Activated CD4-positive, alpha-beta T cell treated with anti-CD3 and anti-CD28 coated beads, Interleukin-2, amount 10 ng/mL, durations not matched to agents 24 days and 14 days (primary cell): ENCODE measurements around the gene RGL3. TPM values are rescaled to one million over a fixed set of nuclear protein-coding genes. Genes with fewer than 3 reads are reported as not detected.
"Not testable (repeated sequence)": the region's sequence is repeated elsewhere in the genome, so short reads cannot be mapped to it uniquely, and the experiment has no call there.

Experiments
- DNase-seq: peaks from one replicate; pipeline ENCODE4 v3.0.0; 2022
- H3K27ac Mint-ChIP-seq: one replicate; pipeline ENCODE4 v1.8.0; 2022; ENCODE audit warnings: mild to moderate bottlenecking, mixed read lengths
- H3K27me3 Mint-ChIP-seq: one replicate; pipeline ENCODE4 v1.8.0; 2022; ENCODE audit warnings: mixed read lengths
- H3K36me3 Mint-ChIP-seq: one replicate; pipeline ENCODE4 v1.8.0; 2022; ENCODE audit warnings: low read depth, mild to moderate bottlenecking, mixed read lengths
- H3K4me1 Mint-ChIP-seq: one replicate; pipeline ENCODE4 v1.8.0; 2021; ENCODE audit warnings: mixed read lengths
- H3K4me3 Mint-ChIP-seq: one replicate; pipeline ENCODE4 v1.8.0; 2022; ENCODE audit warnings: mild to moderate bottlenecking, moderate library complexity, mixed read lengths
- H3K9me3 Mint-ChIP-seq: one replicate; pipeline ENCODE4 v1.8.0; 2021; ENCODE audit warnings: mixed read lengths
- intact Hi-C: fragments of 100-400 bp; cut with micrococcal nuclease; formaldehyde crosslinking; loops from one replicate; pipeline ENCODE4 v1.15.1; 2023
- total RNA-seq: library from RNA; stranded (reverse); gene quantifications from 2 replicates; pipeline ENCODE4 v1.2.3, GENCODE V29; 2022

Gene RGL3
- total RNA-seq, 1 donor from 2014 or later, result not detected

DNA sequence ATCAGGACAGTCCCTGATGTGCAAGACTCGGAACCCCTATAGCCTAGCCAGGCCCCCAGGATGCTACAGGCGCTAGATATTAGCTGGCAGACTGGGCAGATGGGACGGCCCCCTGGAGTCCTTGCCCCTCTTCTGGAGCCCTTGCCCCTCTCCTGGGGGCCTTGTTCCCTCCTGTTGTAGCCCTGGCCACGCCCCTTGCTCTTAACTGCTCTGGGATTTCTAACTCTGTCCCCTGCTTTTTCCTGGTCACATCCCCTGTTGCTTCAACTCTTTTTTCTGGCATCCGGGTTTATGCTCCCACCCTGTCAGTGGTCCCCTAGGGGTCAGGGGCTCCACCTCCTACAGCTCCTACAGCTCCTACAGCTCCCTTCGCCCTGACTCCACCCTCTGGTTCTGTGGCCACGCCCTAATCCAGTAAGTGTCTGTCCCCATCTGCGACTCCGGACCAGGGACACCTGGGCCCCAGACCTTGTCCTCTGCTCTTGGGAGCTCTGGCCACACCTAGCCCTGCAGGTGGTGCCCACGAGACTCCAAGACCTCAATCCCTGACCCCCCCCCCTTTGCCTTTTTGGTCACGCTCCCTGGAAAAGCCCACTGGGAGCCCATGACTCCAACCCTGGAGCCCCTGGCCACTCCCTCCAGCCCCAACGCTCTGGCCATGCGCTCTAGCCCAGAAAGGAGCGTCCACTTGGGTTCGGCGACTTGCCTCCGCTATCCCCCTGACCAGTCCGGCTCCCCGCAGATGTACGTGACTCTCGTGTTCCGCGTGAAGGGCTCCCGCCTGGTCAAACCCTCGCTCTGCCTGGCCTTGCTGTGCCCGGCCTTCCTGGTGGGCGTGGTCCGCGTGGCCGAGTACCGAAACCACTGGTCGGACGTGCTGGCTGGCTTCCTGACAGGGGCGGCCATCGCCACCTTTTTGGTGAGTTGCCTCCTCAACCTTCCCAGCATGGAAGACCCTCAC is 57.1 kb downstream of the RGL3 start:
- intact Hi-C loops, result no loop called here
- Mint-ChIP-seq H3K4me1 (no peaks in the 10 kb centered on the region), H3K9me3 (no peaks in the 10 kb centered on the region), H3K4me3 (no peak overlapping the region), H3K27me3 (peaks cover 2% of the 10 kb centered on the region), H3K27ac (no peak overlapping the region), H3K36me3 (no peaks in the 10 kb centered on the region)
- no peak for DNase-seq

DNA sequence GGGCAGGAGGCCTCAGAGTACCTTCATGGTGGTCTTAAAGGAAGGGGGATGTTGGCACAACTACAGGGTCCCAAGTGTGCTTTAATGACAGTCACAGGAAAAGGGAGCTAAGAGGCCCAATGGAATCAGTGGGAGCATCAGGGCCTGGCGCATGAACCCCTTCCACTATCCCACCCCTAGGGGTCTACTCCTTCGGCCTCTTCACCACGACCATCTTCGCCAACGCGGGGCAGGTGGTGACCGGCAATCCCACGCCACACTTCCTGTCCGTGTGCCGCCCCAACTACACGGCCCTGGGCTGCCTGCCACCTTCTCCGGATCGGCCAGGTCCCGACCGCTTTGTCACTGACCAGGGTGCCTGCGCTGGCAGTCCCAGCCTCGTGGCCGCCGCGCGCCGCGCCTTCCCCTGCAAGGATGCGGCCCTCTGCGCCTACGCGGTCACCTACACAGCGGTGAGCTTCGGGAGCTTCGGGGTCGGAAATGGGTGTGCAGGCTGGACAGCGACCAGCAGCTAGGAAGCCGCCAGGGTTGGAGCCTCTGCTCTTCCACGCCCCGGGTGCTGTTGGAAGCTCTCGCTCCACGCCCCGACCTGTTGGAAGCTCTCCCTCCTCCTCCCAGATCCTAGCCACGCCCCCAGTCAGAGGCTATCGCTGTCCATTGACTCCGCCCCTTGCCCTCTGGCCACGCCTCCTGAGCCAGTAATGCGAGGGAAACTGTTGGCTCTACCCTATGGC is 57.9 kb downstream of the RGL3 start:
- Mint-ChIP-seq H3K27ac (no peak overlapping the region), H3K27me3 (peaks cover 5% of the 10 kb centered on the region), H3K9me3 (no peaks in the 10 kb centered on the region), H3K4me3 (no peak overlapping the region), H3K4me1 (peaks cover under 1% of the 10 kb centered on the region), H3K36me3 (no peaks in the 10 kb centered on the region)
- intact Hi-C loops, result no loop called here
- peak; percentile 66 for DNase-seq

DNA sequence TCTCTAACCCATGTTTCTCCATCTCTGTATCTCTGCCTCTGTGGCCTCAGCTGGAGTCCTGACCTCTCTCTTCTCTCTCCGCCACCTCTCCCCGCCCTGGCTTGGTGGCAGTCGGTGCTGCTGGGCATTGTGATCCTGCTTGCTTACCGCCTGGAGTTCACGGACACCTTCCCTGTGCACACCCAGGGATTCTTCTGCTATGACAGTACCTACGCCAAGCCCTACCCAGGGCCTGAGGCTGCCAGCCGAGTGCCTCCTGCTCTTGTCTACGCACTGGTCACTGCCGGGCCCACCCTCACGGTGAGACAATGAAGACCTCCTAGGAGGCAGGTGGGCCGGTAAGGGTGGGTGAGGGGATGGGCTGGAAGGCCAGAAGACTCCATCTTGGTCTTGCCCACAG is 59.7 kb downstream of the RGL3 start:
- Mint-ChIP-seq H3K4me1 (peaks cover 7% of the 10 kb centered on the region), H3K36me3 (no peaks in the 10 kb centered on the region), H3K27ac (no peak overlapping the region), H3K27me3 (peaks cover 11% of the 10 kb centered on the region), H3K4me3 (no peak overlapping the region), H3K9me3 (no peaks in the 10 kb centered on the region)
- DNase-seq, result no peak
- intact Hi-C loops, result no loop called here

GRCh38 chr19:11356676-11357550 is 62.2 kb downstream of the RGL3 start:
- Mint-ChIP-seq H3K27me3 (peaks cover 11% of the 10 kb centered on the region), H3K4me1 (peaks cover 8% of the 10 kb centered on the region), H3K9me3 (no peaks in the 10 kb centered on the region), H3K27ac (no peak overlapping the region), H3K4me3 (no peak overlapping the region), H3K36me3 (no peaks in the 10 kb centered on the region)
- intact Hi-C loops, result no loop called here
- no peak for DNase-seq

DNA sequence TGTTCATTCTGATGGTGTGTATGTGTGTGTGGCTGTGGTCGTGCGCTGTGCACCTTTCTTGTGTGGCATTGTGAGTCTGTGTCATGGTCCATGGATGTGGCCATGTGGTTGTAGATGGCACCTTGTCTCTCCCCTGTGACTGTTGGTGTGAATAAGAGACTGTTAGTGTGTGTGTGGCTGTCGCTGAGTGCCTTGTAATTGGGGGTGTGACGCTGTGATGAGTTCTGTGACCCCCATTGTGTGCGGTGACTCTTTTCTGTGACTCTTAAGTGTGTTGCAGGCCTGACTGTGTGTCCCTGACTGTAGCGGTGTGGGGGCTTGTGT is 63.1 kb downstream of the RGL3 start:
- H3K27ac Mint-ChIP-seq, result no peak overlapping the region
- intact Hi-C loops, result no loop called here
- no peaks in the 10 kb centered on the region for H3K9me3 Mint-ChIP-seq
- peaks cover 11% of the 10 kb centered on the region for H3K27me3 Mint-ChIP-seq
- H3K36me3 Mint-ChIP-seq, result no peaks in the 10 kb centered on the region
- peak overlapping the region; percentile 68 for H3K4me3 Mint-ChIP-seq
- no peak for DNase-seq
- H3K4me1 Mint-ChIP-seq, result peaks cover 8% of the 10 kb centered on the region

DNA sequence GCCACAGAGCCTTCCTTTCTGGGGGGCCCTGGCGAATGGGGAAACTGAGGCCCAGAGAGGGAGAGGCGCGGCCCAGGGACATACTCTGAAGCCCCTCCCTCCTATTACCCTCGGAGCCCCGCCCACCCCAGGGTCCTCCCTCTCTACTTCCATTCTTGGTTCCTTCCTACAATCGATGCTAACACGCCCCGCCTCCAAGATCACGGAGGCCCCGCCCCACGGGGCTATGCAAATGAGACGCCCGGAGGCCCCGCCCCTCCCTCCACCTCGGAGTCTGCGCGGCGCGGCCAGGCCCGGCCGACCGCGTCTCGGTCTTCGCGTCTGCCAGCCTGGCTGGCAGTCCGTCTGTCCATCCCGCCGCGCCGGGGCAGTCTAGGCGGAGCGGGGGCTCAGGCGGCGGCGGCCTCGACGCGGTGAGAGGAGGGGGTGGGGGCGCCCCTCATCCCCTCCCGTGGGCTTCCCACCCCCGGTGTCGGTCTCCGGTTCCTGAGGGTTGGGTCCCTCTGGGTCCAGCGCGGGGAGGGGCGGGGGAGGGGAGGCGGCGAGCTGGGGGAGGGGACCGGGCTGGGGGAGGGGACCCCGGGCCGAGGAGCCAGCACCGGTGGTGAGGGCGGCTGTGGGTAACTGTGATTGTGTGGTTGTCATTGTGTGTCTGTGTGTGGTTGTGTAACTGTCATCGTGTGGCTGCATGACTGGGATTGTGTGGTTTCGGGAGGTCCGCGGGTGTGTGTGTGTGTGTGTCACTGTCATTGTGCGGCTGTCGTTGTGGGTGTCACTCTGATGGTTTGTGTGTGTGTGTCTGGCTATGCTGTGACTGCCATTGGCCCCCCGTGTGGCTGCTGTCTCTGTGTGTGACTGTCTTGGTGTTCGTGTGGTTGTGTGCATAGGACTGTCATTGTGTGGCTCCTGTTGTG is 63.7 kb downstream of the RGL3 start, which contains the start of gene PLPPR2:
PLPPR2 (plus strand) TSS at position 273 of the 914 bp plus-strand sequence. CDS start 2,242 bp downstream, outside the sequence.
- H3K36me3 Mint-ChIP-seq, result no peaks in the 10 kb centered on the region
- DNase-seq, result peak; percentile 96
- peaks cover 8% of the 10 kb centered on the region for H3K4me1 Mint-ChIP-seq
- intact Hi-C loops, result loop anchor here (1.0 kb wide), 1 partner anchor 9 kb away; the partner anchor contains the start of genes CCDC159 and TMEM205
- peaks cover 11% of the 10 kb centered on the region for H3K27me3 Mint-ChIP-seq
- H3K4me3 Mint-ChIP-seq, result peak within 1 kb of the TSS; percentile 68
- H3K27ac Mint-ChIP-seq, result no peak within 1 kb of the TSS
- no peaks in the 10 kb centered on the region for H3K9me3 Mint-ChIP-seq

DNA sequence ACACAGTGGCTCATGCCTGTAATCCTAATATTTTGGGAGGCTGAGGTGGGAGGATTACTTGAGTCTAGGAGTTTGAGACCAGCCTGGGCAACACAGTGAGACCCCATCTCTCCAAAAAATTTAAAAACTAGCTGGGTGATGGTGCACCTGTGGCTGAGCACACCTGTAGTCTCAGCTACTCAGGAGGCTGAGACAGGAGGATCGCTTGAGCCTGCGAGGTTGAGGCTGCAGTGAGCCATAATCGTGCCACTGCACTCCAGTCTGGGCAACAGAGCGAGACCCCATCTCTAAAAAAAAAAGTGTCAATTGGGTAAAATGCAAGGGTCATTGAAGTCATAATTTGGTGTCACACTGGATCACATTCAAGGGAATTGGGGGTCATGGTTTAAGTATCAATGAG is 65.0 kb downstream of the RGL3 start:
- H3K27me3 Mint-ChIP-seq, H3K36me3 Mint-ChIP-seq, intact Hi-C loops, DNase-seq, H3K4me1 Mint-ChIP-seq, H3K27ac Mint-ChIP-seq, H3K4me3 Mint-ChIP-seq, H3K9me3 Mint-ChIP-seq: not testable (repeated sequence)

DNA sequence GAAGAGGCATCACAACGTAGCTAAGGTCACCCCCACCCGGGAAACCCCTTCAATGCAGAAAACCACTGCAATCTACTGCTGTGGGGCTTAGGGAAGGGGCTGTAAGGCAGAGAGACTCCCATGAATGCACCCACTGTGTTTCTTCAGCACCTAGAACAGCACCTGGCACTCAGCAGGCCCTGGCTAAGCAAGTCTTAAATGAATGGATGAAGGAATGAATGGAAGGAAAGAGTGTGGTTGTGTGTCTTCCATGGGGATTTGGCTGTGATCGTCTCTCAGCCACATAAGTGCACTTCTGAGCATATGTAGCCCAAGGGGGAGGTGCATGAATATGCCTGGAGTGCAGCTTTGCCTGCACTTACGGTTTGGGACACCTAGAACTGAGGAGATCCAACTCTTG is 69.9 kb downstream of the RGL3 start:
- H3K36me3 Mint-ChIP-seq, result peaks cover 6% of the 10 kb centered on the region
- no peak for DNase-seq
- H3K27me3 Mint-ChIP-seq, result no peaks in the 10 kb centered on the region
- H3K4me3 Mint-ChIP-seq, result no peak overlapping the region
- H3K4me1 Mint-ChIP-seq, result peaks cover 23% of the 10 kb centered on the region
- H3K27ac Mint-ChIP-seq, result no peak overlapping the region
- intact Hi-C loops, result no loop called here
- H3K9me3 Mint-ChIP-seq, result peaks cover 8% of the 10 kb centered on the region

GRCh38 chr19:11347546-11348039 is 71.5 kb downstream of the RGL3 start:
- Mint-ChIP-seq H3K4me3 (peak overlapping the region; percentile 89), H3K27ac (no peak overlapping the region), H3K36me3 (peaks cover 6% of the 10 kb centered on the region), H3K4me1 (peaks cover 23% of the 10 kb centered on the region), H3K27me3 (no peaks in the 10 kb centered on the region), H3K9me3 (peaks cover 8% of the 10 kb centered on the region)
- intact Hi-C loops, result no loop called here
- DNase-seq, result no peak

GRCh38 chr19:11346104-11346940 is 72.8 kb downstream of the RGL3 start, which contains the start of the genes CCDC159 and TMEM205:
TSS of gene CCDC159 (plus strand) at chr19:11346519. CDS start at chr19:11346607, 88 bp downstream.
TSS of gene TMEM205 (minus strand) at chr19:11346268. CDS start at chr19:11345619, 649 bp downstream.
- H3K4me1 Mint-ChIP-seq, result peaks cover 23% of the 10 kb centered on the region
- intact Hi-C loops, result loop anchor here (1.0 kb wide), 2 partner anchors 9 to 28 kb away; partner anchors contain the start of genes PLPPR2 and SWSAP1
- H3K4me3 Mint-ChIP-seq, result peak within 1 kb of the TSS; percentile 89
- H3K9me3 Mint-ChIP-seq, result peaks cover 8% of the 10 kb centered on the region
- DNase-seq, result peak; percentile 99
- peaks cover 8% of the 10 kb centered on the region for H3K36me3 Mint-ChIP-seq
- no peaks in the 10 kb centered on the region for H3K27me3 Mint-ChIP-seq
- peak within 1 kb of the TSS; percentile 89 for H3K27ac Mint-ChIP-seq

DNA sequence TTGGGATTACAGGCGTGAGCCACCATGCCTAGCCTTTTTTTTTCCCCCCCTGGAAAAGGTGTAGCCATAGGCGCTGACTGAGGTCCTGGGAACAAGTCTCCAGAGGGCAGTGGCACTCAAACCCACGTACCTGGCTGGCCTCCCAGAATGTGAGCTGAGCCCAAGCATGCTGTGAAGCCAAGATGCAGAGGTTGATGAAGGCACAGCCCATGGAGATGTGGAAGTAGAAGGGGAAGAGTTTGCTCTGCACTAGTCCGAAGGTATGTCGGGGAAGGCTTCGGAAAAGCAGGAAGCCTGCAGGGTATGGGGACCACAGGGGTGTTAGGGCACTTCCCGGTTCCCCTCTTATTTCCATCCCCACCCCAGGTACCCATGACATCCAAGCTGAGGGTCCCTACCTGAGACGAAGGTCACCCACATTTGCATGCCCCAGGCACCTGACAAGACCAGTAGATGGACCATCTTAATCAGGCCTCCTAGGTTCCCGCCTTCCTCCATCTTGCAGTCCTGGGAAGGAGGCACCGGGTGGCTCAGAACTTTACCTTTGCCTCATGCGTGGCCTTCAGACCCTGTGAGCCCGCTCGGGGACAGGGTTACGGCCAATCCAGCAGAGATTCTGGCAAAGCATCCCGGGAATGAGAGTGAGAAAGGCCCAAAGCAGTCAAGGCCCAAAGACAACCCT is 73.9 kb downstream of the RGL3 start:
- Mint-ChIP-seq H3K27me3 (no peaks in the 10 kb centered on the region), H3K4me1 (peaks cover 23% of the 10 kb centered on the region), H3K4me3 (peak overlapping the region; percentile 89), H3K9me3 (peaks cover 8% of the 10 kb centered on the region), H3K36me3 (peaks cover 8% of the 10 kb centered on the region), H3K27ac (peak overlapping the region; percentile 89)
- intact Hi-C loops, result no loop called here
- DNase-seq, result peak; percentile 61
